SK-N-SH (cell line): ENCODE measurements around the gene SLC16A13. TPM values are rescaled to one million over a fixed set of nuclear protein-coding genes. Genes with fewer than 3 reads are reported as not detected.

Source experiments
- CTCF ChIA-PET: fragments of 300-600, 350-600 bp; formaldehyde crosslinking; extraction: SDS; loops from one replicate; lab custom pipeline; 2021; lab: Yijun Ruan, JAX
- POLR2A ChIA-PET: fragments of 350-600 bp; sonication (Branson Sonifier 250); formaldehyde crosslinking; extraction: SDS; loops from one replicate; lab custom pipeline; 2020; ENCODE audit warnings: antibody characterized with exemption, inconsistent platforms; lab: Yijun Ruan, JAX
- DNase-seq: peaks from one replicate; pipeline ENCODE4 v3.0.0; 2012
- H2AFZ ChIP-seq: fragments of 200-600 bp; sonication (generic); 2 replicates; pipeline ENCODE4 v1.8.1; 2016; ENCODE audit warnings: antibody characterized with exemption, mild to moderate bottlenecking, low read depth
- H3F3A ChIP-seq: fragments of 200-600 bp; sonication (generic); replicated peaks from 2 replicates; pipeline ENCODE3; 2016; ENCODE audit warnings: antibody characterized with exemption, mild to moderate bottlenecking; ENCODE audit not compliant: insufficient read depth
- H3K27ac ChIP-seq, 2 experiments: fragments of 200-500 bp in 1 of 2; fragments of 200-600 bp in 1 of 2; sonication (Bioruptor generic) in 1 of 2; sonication (generic), shearing (Covaris generic) in 1 of 2; 2 replicates each; pipeline versions ENCODE4 v1.5.1 to v1.6.1; 2014 to 2016; ENCODE audit warnings: low read depth in 2 of 2, inconsistent platforms in 1 of 2, low read length in 1 of 2, mild to moderate bottlenecking in 1 of 2, mixed read lengths in 1 of 2
- H3K27me3 ChIP-seq: fragments of 200-600 bp; sonication (generic), shearing (Covaris generic); 2 replicates; pipeline ENCODE4 v1.6.1; 2016; ENCODE audit warnings: mixed run types; ENCODE audit not compliant: insufficient read depth
- H3K36me3 ChIP-seq, 2 experiments: fragments of 200-500 bp in 1 of 2; fragments of 200-600 bp in 1 of 2; sonication (Bioruptor generic) in 1 of 2; sonication (generic) in 1 of 2; replicated peaks in 1 of 2; 2 replicates each; pipeline versions ENCODE3 to v1.5.1; 2014 to 2016; ENCODE audit warnings: low read length in 1 of 2, mild to moderate bottlenecking in 1 of 2; ENCODE audit not compliant: insufficient read depth in 2 of 2, control insufficient read depth in 1 of 2
- H3K4me1 ChIP-seq, 2 experiments: fragments of 200-500 bp in 1 of 2; fragments of 200-600 bp in 1 of 2; sonication (Bioruptor generic) in 1 of 2; sonication (generic), shearing (Covaris generic) in 1 of 2; 2 replicates each; pipeline versions ENCODE4 v1.5.1 to v1.6.1; 2014 to 2016; ENCODE audit warnings: low read depth in 1 of 2, low read length in 1 of 2, mixed run types in 1 of 2; ENCODE audit not compliant: insufficient read depth in 2 of 2, control insufficient read depth in 1 of 2
- H3K4me2 ChIP-seq: fragments of 200-600 bp; sonication (generic), shearing (Covaris generic); 2 replicates; pipeline ENCODE4 v1.6.1; 2017; ENCODE audit warnings: mixed run types
- H3K4me3 ChIP-seq, 2 experiments: fragments of 200-500 bp in 1 of 2; fragments of 200-600 bp in 1 of 2; sonication (Bioruptor generic) in 1 of 2; sonication (generic), shearing (Covaris generic) in 1 of 2; 2 replicates each; pipeline versions ENCODE4 v1.5.1 to v1.8.1; 2014 to 2016; ENCODE audit warnings: low read depth in 2 of 2, inconsistent platforms in 1 of 2, low read length in 1 of 2, mild to moderate bottlenecking in 1 of 2, mixed read lengths in 1 of 2, moderate library complexity in 1 of 2
- H3K79me2 ChIP-seq: fragments of 200-600 bp; sonication (generic); 2 replicates; pipeline ENCODE4 v1.8.1; 2017; ENCODE audit warnings: mild to moderate bottlenecking; ENCODE audit not compliant: insufficient read depth
- H3K9ac ChIP-seq: fragments of 200-600 bp; sonication (generic); 2 replicates; pipeline ENCODE4 v1.6.1; 2017; ENCODE audit warnings: mixed run types
- H3K9me2 ChIP-seq: fragments of 200-600 bp; sonication (generic); 2 replicates; pipeline ENCODE4 v1.6.1; 2017; ENCODE audit warnings: mixed run types
- H3K9me3 ChIP-seq: fragments of 200-600 bp; sonication (generic); 2 replicates; pipeline ENCODE4 v1.6.1; 2017; ENCODE audit warnings: mixed run types, mild to moderate bottlenecking, moderate library complexity
- H4K20me1 ChIP-seq: fragments of 200-600 bp; sonication (generic); 2 replicates; pipeline ENCODE4 v1.6.1; 2017; ENCODE audit warnings: mild to moderate bottlenecking, mixed run types; ENCODE audit not compliant: insufficient read depth
- ELF1 ChIP-seq: IDR thresholded peaks from 2 replicates; pipeline ENCODE4 v1.4.0; 2012
- FOSL2 ChIP-seq: IDR thresholded peaks from 2 replicates; pipeline ENCODE4 v1.4.0; 2012; ENCODE audit warnings: low read depth, mild to moderate bottlenecking, moderate library complexity, borderline replicate concordance
- GABPA ChIP-seq: IDR thresholded peaks from 2 replicates; pipeline ENCODE4 v1.4.0; 2012; ENCODE audit warnings: low read depth, mild to moderate bottlenecking
- GATA2 ChIP-seq: sonication (generic); formaldehyde crosslinking; IDR thresholded peaks from 2 replicates; pipeline ENCODE4 v1.5.0; 2020; ENCODE audit warnings: mild to moderate bottlenecking, missing genetic modification reagents
- JUND ChIP-seq: IDR thresholded peaks from 2 replicates; pipeline ENCODE4 v1.4.0; 2012
- MAX ChIP-seq: IDR thresholded peaks from 2 replicates; pipeline ENCODE4 v1.4.0; 2012; ENCODE audit warnings: low read depth
- MXI1 ChIP-seq: IDR thresholded peaks from 2 replicates; pipeline ENCODE4 v1.6.1; 2012; ENCODE audit warnings: mild to moderate bottlenecking, low read depth, low read length, improper control_type of control experiment
- NFIC ChIP-seq: IDR thresholded peaks from 2 replicates; pipeline ENCODE4 v1.4.0; 2012; ENCODE audit warnings: borderline replicate concordance
- POLR2AphosphoS5 ChIP-seq: IDR thresholded peaks from 2 replicates; pipeline ENCODE4 v1.6.1; 2012; ENCODE audit warnings: low read depth, low read length
- RFX5 ChIP-seq: IDR thresholded peaks from 2 replicates; pipeline ENCODE4 v1.6.1; 2012; ENCODE audit warnings: mild to moderate bottlenecking, improper control_type of control experiment, low read length
- RXRA ChIP-seq: IDR thresholded peaks from 2 replicates; pipeline ENCODE4 v1.4.0; 2012; ENCODE audit warnings: low read depth, mild to moderate bottlenecking, borderline replicate concordance
- WGBS: methylation state at CpG from one replicate; pipeline ENCODE4 v1.1.6; 2017; ENCODE audit warnings: low lambda C conversion rate; 5-methylcytosine and 5-hydroxymethylcytosine counted together
- polyA plus RNA-seq, 3 experiments: library from polyadenylated mRNA; depleted of rRNA; stranded (reverse); fragments of >200 nt; gene quantifications; 2 replicates each; pipeline ENCODE4 v1.2.3, GENCODE V29; 2012

Gene SLC16A13
- polyA plus RNA-seq, 1 of the 3 experiments (the other 2 are of a cell fraction), result 3.9 TPM

DNA sequence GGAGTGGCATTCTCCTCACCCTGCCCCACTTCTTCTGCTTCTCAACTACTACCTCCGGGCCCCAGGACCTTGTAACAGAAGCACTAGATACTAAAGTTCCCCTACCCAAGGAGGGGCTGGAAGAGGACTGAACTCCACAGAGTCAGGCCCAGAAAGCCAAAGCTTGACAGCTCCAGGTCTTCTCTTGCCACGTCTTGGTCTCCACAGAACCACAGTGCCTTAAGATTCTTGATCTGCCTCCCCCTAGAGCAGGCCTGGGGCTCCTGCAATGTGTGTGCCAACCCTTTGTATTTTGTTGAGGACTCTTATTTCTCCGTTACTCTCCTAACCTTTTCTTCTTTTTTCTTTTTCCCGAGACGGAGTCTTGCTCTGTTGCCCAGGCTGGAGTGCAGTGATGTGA, 4.0 kb downstream of the SLC16A13 start:
- ChIA-PET CTCF (interaction anchor here (1.3 to 20.1 kb wide), 2 partner anchors 12 to 100 kb away, joined by 3 to 502 read pairs; no protein-coding TSS in a partner anchor), POLR2A (no interaction called here)
- Histone ChIP-seq H3K4me3 (no peak overlapping the region), H3K36me3 (no peaks in the 10 kb centered on the region), H3K4me2 (no peak overlapping the region), H3K79me2 (no peaks in the 10 kb centered on the region), H3F3A (peaks cover 3% of the 10 kb centered on the region), H3K4me1 (peaks cover 4 to 28% of the 10 kb centered on the region in 2 experiments; a peak in 2 of 4 replicates), H3K27me3 (peaks cover 9% of the 10 kb centered on the region; the same call in 1 of the 2 replicates), H3K27ac (no peak overlapping the region), H4K20me1 (no peaks in the 10 kb centered on the region), H3K9me2 (no peaks in the 10 kb centered on the region), H3K9me3 (no peaks in the 10 kb centered on the region)
- no peak for DNase-seq
- TF ChIP-seq MXI1 (no peak), POLR2AphosphoS5 (no peak), ELF1 (no peak), JUND (no peak), MAX (no peak)
- TF ChIP-seq, all 33 proteins: peak for 0
- Histone ChIP-seq H2AFZ (no peak overlapping the region), H3K9ac (no peak overlapping the region)
- 94% methylated on average over 5 of the region's 5 CpGs for WGBS

DNA sequence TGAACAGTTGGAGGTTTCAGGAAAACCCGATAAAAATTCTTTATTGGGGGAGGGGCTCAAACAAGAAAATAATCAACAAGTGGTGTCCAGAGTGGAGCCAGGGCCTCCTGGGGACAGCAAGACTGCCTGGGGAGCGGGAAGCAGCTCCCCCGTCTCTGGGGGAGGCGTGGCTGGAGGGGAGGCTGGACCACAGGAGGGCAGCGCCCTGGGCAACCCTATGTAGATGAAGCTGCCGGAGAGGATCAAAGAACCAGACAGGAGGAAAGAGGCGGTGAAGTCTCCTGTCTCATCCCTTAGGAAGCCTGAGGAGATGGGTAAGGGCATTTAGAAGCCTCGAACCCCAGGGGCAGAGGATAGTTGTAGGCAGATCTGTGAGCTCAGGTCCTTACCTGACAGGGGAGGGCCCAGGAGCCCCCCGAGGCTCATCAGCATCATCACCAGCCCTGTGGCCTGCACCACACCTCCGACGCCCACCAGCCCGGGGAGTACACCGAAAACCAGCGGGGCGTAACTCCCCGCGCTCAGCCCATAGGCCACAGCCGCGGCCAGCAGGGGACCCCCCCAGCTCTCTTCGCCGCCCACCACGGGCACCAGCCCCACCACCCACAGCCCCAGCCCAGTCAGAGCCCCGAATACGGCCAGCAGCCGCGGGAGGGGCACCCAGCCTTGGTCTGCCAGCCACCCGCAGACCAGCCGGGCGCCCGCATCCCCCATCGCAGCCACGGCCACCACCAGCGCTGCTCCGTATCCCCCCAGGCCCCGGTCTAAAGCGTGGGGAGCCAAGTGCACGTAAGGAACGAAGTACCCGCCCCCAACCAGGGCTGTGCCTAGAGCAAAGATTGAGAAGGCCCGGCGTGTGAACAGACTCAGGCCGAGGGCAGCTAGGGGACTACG, 6.0 kb downstream of the SLC16A13 start:
- Histone ChIP-seq H3K4me2 (no peak overlapping the region), H3K36me3 (no peaks in the 10 kb centered on the region), H3K27ac (no peak overlapping the region), H3K79me2 (no peaks in the 10 kb centered on the region), H3K9me2 (no peaks in the 10 kb centered on the region), H3K9ac (no peak overlapping the region), H4K20me1 (no peaks in the 10 kb centered on the region), H2AFZ (no peak overlapping the region), H3K4me3 (no peak overlapping the region), H3K9me3 (no peaks in the 10 kb centered on the region), H3K27me3 (peaks cover 20% of the 10 kb centered on the region; the same call in 1 of the 2 replicates), H3F3A (peaks cover 6% of the 10 kb centered on the region), H3K4me1 (peaks cover 0 to 22% of the 10 kb centered on the region in 2 experiments; a peak in 1 of 4 replicates)
- DNase-seq, result peak; percentile 69
- no peak for TF ChIP-seq MXI1
- TF ChIP-seq NFIC, result no peak
- TF ChIP-seq GABPA, result no peak
- 58% methylated on average over 39 of the region's 43 CpGs for WGBS
- POLR2A ChIA-PET, result interaction anchor here (0.5 kb wide), 1 partner anchor 146 kb away, joined by 3 read pairs; no protein-coding TSS in a partner anchor
- CTCF ChIA-PET, result interaction anchor here (1.6 to 20.1 kb wide), 5 partner anchors 10 to 254 kb away, joined by 4 to 502 read pairs (median 7); partner anchors contain the start of gene ASGR1

DNA sequence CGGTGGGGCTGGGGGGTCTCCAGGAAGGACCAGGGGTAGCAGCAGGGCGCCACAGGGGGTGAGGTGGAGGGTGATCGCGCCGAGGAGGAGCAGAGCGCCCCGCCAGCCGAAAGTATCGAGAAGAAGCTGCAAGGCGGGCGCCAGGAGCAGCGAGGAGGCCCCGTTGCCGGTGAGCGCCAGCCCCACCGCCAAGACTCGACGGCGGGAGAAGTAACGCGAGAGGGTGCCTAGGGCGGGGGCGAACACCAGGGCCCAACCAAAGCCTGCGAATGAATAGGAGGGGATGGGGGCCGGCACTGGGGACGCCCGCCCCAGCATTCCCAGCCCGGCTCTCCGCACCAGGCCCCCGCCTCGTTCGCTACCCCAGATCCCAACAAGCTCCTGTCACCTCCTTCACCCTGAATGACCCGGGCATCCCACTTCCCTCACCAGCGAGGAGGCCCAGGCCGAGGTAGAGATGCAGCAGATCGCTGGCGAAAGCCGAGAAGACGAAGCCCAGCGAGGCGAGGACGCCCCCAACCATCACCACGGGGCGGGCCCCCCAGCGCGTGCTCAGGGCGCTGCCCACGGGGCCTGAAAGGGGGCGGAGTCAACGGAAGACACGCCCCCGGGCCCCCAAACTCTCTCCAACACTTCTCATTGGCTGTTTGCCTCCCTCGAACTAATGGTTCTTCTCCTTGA, 6.8 kb downstream of the SLC16A13 start:
- ChIA-PET CTCF (interaction anchor here (1.1 to 20.1 kb wide), 5 partner anchors 9 to 254 kb away, joined by 3 to 502 read pairs (median 7); partner anchors contain the start of gene ASGR1), POLR2A (no interaction called here)
- peaks cover 6% of the 10 kb centered on the region for H3F3A ChIP-seq
- TF ChIP-seq RXRA (no peak), FOSL2 (no peak), RFX5 (no peak), GATA2 (no peak)
- H3K4me1 ChIP-seq, result peaks cover 0 to 22% of the 10 kb centered on the region in 2 experiments; a peak in 1 of 4 replicates
- peak overlapping the region in 1 of 2 experiments; percentile 40; a peak in 2 of 4 replicates for H3K4me3 ChIP-seq
- H3K79me2 ChIP-seq, result no peaks in the 10 kb centered on the region
- H3K9me3 ChIP-seq, result no peaks in the 10 kb centered on the region
- H2AFZ ChIP-seq, result peak overlapping the region; percentile 63; the same call in 1 of the 2 replicates
- no peaks in the 10 kb centered on the region for H3K9me2 ChIP-seq
- DNase-seq, result peak; percentile 60
- peaks cover 25% of the 10 kb centered on the region; the same call in 1 of the 2 replicates for H3K27me3 ChIP-seq
- WGBS, result 44% methylated on average over 42 of the region's 53 CpGs
- no peak overlapping the region for H3K9ac ChIP-seq
- H4K20me1 ChIP-seq, result no peaks in the 10 kb centered on the region
- H3K27ac ChIP-seq, result no peak overlapping the region
- peak overlapping the region; percentile 78 for H3K4me2 ChIP-seq
- no peaks in the 10 kb centered on the region for H3K36me3 ChIP-seq
